NOMO-1 treated with dmso at 0.1 percent for 144 hours (cell line): ENCODE data around the gene AGAP2.
A peak's percentile ranks its signal among the peaks of the same experiment; 100 is the strongest.
"Not testable (repeated sequence)": the region's sequence is repeated elsewhere in the genome, so short reads cannot be mapped to it uniquely, and the experiment has no call there.

Experiments used
- DNase-seq: peaks from one replicate; lab custom pipeline; 2025; ENCODE audit not compliant: unreplicated experiment; lab: John Stamatoyannopoulos, UW

The AGAP2 gene

GRCh38 chr12:57707250-57707649 lies 31.3 kb downstream of the AGAP2 start:
- no peak for DNase-seq

GRCh38 chr12:57700317-57700716 lies 38.2 kb downstream of the AGAP2 start:
- no peak for DNase-seq

GRCh38 chr12:57698414-57698813 lies 40.1 kb downstream of the AGAP2 start:
- no peak for DNase-seq

GRCh38 chr12:57697076-57697475 lies 41.5 kb downstream of the AGAP2 start:
- no peak for DNase-seq

GRCh38 chr12:57695770-57696432 lies 42.6 kb downstream of the AGAP2 start:
- DNase-seq, result no peak

GRCh38 chr12:57694459-57695019 lies 44.0 kb downstream of the AGAP2 start:
- no peak for DNase-seq

GRCh38 chr12:57693659-57694458 lies 44.7 kb downstream of the AGAP2 start, which contains the start of gene OS9:
TSS of gene OS9 (plus strand) at chr12:57694132. CDS start at chr12:57694162, 30 bp downstream.
- DNase-seq, result peak; percentile 100

- DNase-seq, result no peak
These were observed 45.3 kb downstream of the AGAP2 start for GRCh38 chr12:57693317-57693658.

- DNase-seq, result no peak
These were observed 46.0 kb downstream of the AGAP2 start for GRCh38 chr12:57692500-57692899.

GRCh38 chr12:57688931-57689330 lies 49.6 kb downstream of the AGAP2 start:
- no peak for DNase-seq

GRCh38 chr12:57687862-57688261 lies 50.7 kb downstream of the AGAP2 start:
- DNase-seq, result no peak

- no peak for DNase-seq
These were observed 58.8 kb downstream of the AGAP2 start for GRCh38 chr12:57679697-57680096.

GRCh38 chr12:57677947-57678346 lies 60.6 kb downstream of the AGAP2 start:
- not testable (repeated sequence) for DNase-seq

GRCh38 chr12:57674691-57675090 lies 63.9 kb downstream of the AGAP2 start:
- no peak for DNase-seq
